Left forelimb (tissue), 1 donor: ENCODE results near the gene LIPA.
"Not testable (repeated sequence)": the region's sequence is repeated elsewhere in the genome, so short reads cannot be mapped to it uniquely, and the experiment has no call there.

Source experiments
- DNase-seq: peaks from one replicate; pipeline ENCODE4 v3.0.0-alpha.2; 2018; ENCODE audit warnings: low spot score

The LIPA gene

GRCh38 chr10:89207801-89208551 is 43.6 kb downstream of the LIPA start:
- DNase-seq, result peak; percentile 71

GRCh38 chr10:89207181-89207800 is 44.3 kb downstream of the LIPA start, which contains the start of gene CH25H:
Gene CH25H (minus strand): TSS chr10:89207317. CDS start chr10:89207292, 25 bp downstream.
- DNase-seq, result peak; percentile 83

DNA sequence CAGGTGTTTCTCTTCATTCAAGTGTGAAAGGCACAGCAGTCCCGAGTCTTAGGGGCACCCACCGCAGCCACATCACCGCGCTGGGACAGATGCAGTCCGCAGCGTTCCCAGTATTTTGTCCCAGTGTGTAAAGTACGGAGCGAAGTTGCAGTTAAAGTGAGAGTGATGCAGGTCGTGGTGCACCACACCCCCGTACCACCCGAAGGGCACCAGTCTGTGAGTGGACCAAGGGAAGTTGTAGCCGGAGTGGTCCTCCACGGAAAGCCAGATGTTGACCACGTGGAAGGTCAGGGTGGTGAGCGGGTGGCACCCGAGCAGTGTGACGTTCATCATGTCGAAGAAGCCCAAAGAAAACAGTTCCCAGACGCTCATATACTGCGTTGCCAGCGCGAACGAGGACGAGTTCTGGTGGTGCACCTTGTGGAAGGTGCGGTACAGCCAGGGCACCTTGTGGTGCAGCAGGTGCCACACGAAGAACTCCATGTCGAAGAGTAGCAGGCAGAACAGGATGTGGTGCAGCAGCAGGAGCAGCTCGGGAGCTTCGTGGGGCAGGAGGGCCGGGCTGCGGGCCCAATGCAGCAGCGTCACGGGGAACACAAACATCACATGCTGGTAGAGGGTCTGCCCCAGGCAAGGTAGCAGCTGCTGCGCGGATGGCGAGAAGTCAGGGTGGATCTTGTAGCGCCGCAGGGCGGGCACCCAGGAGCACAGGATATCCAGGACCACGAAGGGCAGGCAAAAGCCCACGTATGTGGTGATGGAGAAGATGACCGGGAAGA is 45.0 kb downstream of the LIPA start:
- no peak for DNase-seq

DNA sequence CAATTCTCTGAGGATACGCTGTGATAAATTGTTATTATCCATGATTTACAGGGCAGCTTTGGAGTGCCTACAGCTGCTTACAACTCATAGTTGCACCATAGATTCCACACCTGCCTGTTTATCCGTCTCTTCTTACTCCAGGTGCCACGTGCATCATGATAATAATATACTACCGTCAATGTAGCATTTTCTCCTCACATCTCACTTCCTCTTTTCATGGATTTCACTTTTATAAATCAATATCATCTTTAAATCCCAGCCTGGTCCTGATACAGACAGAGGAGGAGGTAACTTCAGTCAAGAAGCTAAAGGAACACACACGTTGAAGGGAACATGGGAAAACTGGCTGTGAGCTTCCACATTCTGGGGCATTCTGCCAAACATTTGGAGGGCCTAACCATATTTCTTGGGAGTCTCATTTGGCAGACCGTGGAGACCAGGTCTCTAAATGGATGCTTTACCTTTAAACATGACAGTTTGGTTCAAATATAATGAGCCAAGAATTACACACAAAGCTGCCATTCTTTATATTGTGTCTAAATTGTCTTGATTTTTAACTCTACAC is 46.9 kb downstream of the LIPA start:
- DNase-seq, result no peak

- DNase-seq, result no peak
Measured at GRCh38 chr10:89203237-89203636, 48.3 kb downstream of the LIPA start.

- no peak for DNase-seq
Measured at GRCh38 chr10:89202033-89202425, 49.5 kb downstream of the LIPA start.

DNA sequence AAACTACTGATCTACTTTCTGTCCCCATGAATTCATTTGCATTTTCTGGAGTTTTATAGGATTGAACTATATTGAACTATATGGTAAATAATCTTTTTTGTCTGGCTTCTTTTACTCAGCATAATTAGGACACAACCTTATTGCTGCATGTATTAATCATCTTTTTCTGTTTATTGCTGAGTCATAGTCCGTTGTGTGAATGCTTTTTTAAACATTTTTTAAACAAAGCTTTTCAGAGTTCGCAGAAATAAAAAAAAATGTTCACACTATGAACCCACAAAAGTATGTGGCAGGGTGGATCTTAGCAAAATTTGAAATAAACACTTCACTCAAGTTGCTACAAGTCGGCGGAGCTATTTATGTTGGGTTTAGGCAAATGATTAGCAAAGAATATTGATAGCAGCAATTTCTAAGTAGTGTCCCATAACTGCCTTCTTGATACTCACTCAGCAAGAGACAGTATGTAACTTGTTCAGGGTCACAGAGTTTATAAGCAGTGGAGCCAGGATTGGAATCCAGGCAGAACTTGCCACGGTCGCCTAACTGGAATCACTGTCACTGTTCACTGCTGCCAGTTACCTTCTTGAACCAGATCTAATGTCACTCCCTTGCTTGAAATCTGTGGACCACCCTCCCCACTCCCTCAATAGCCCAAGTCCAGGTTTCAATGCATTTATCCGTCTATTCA is 50.1 kb downstream of the LIPA start:
- no peak for DNase-seq

GRCh38 chr10:89197473-89197872 is 54.1 kb downstream of the LIPA start:
- DNase-seq, result no peak

- DNase-seq, result not testable (repeated sequence)
Measured at GRCh38 chr10:89191301-89191700, 60.3 kb downstream of the LIPA start.

DNA sequence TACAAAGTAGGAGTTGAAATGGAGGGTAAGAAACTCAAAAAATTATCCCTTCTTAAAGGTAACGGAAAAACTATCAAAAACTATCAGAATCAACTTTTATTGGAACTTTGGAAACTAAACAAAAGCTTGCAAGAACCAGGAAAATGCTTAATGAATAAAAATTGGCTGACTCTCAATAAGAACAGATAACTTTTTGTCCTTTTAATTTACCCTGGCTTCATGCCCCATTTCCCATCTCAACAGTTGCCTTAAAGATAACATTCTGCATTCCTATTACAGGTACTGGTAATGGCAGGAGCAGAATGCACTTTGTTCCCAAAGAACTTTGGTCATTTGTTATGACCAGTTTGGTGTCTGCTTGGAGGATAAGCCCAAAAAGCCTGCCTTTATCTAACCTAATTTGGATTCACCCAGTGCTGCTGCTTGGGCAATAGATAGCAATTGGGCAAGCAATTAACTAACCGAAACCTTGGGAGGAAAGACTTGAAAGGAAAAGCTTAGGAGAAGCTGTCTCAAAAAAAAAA is 62.3 kb downstream of the LIPA start:
- DNase-seq, result no peak

- no peak for DNase-seq
Measured at GRCh38 chr10:89185658-89186057, 65.9 kb downstream of the LIPA start.

DNA sequence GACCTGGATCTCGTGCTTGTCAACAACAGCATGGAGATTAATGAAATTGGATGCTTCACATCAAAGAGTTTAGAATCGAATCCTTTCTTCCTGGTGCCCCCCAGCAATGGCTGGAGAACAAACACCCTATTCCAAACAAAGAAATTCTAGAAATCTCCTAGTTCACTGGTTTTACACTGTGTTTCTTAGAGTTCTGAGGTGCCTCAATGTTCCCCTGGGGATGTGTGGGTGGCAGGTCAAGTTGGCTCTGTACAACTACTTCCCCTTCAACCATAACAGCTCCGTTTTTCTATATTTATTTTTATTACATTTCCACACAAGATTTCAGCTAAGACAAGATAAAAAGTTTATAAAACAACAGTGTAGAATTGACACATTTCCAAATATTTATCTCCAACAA is 66.9 kb downstream of the LIPA start:
- DNase-seq, result no peak

- no peak for DNase-seq
Measured at GRCh38 chr10:89183571-89183970, 68.0 kb downstream of the LIPA start.

DNA sequence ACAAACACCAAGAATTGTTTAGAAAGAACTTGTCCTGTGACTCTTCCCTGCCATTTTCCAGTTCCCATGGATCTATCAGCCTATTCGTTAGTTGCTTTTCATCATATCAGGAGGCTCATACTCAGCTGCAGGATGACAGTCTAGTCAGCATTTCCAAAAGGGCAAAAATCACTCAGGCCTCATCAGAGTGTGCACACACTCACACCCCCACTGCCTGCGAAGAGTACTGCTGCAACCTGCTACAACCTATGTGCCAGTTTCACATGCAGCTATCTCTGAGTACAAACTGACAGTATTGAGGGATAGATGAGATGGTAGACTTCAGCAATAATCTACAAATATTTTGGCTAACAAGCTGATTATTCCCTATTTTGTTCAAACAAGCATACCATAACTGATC is 68.7 kb downstream of the LIPA start:
- no peak for DNase-seq

GRCh38 chr10:89175816-89176215 is 75.8 kb downstream of the LIPA start:
- DNase-seq, result no peak

GRCh38 chr10:89173075-89173474 is 78.5 kb downstream of the LIPA start:
- DNase-seq, result no peak

- DNase-seq, result no peak
Measured at GRCh38 chr10:89171996-89172395, 79.6 kb downstream of the LIPA start.

DNA sequence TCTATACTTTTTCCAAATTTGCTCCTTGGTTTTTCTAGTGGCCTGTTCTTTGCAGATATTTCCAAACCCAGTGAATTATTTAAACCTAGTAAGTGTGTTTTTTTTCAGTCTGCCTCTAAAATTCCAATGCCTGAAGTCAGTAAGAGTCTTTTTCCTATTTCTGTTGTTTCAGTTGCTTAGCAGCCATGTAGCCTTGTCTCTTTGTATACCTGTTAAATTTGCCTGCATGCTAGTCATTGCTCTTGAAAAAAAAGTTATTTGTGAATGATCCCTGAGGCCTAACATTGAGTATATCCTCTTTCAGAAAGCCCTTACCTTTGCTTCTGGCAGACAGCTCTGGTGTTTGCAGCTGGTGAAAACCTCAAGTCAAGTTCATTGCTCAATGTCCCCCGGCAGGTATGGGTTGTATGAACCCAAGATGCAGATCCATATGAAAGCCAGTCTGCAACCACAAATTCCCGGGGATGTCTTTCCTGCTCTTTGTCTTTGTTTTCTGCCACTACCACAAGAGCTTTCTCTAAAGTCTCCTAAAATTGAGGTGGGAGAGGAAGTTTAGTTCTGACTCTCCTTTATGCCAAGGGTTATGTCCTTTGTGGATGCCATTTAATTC is 80.2 kb downstream of the LIPA start:
- no peak for DNase-seq

GRCh38 chr10:89168354-89168900 is 83.1 kb downstream of the LIPA start:
- not testable (repeated sequence) for DNase-seq

- DNase-seq, result no peak
Measured at GRCh38 chr10:89167915-89168314, 83.7 kb downstream of the LIPA start.

DNA sequence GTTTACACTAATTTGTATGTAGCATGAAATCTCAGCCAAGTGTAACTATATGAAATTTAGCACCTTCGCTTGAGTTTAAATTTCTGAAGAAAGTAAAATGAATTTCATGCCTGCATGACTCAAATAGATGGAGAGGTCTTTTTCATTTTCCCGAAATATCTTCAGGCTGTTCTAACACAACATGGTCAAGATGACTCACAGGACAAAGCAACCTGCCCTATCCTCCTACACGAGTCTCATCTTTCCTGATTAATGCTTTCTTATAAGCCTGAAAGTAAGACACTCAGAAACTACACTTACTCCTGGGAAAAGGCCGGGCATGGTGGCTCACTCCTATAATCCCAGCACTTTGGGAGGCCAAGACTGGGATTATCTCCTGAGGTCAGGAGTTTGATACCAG is 85.7 kb downstream of the LIPA start:
- no peak for DNase-seq
